SU-DHL-6 (cell line): ENCODE results near the gene UXT.

ENCODE experiments used
- H2AFZ ChIP-seq: fragments of 200-600 bp; sonication (generic); 2 replicates; pipeline ENCODE4 v1.6.1; 2014; ENCODE audit warnings: low read depth, mild to moderate bottlenecking, moderate library complexity, mixed read lengths, antibody characterized with exemption, low read length; ENCODE audit not compliant: severe bottlenecking
- H3F3A ChIP-seq: fragments of 200-600 bp; shearing (Covaris generic); 2 replicates; pipeline ENCODE4 v1.6.0; 2016; ENCODE audit warnings: antibody characterized with exemption, mild to moderate bottlenecking; ENCODE audit not compliant: insufficient read depth
- H3K27ac ChIP-seq: fragments of 200-600 bp; sonication (generic); 2 replicates; pipeline ENCODE4 v1.5.1; 2016; ENCODE audit warnings: low read depth, mild to moderate bottlenecking, low read length, moderate library complexity, mixed read lengths
- H3K27me3 ChIP-seq: fragments of 200-600 bp; sonication (generic), shearing (Covaris generic); 2 replicates; pipeline ENCODE4 v1.6.0; 2014; ENCODE audit warnings: mild to moderate bottlenecking, low read length
- H3K36me3 ChIP-seq: fragments of 200-600 bp; sonication (generic); 2 replicates; pipeline ENCODE4 v1.6.1; 2014; ENCODE audit warnings: mild to moderate bottlenecking, low read length, mixed read lengths
- H3K4me2 ChIP-seq: fragments of 300-600, 200-600 bp; shearing (Covaris generic), sonication (generic); 2 replicates; pipeline ENCODE4 v1.6.0; 2014; ENCODE audit warnings: low read length, low read depth, mild to moderate bottlenecking; ENCODE audit not compliant: poor library complexity, severe bottlenecking
- H3K4me3 ChIP-seq: fragments of 200-600 bp; sonication (generic); 2 replicates; pipeline ENCODE4 v1.5.1; 2014; ENCODE audit warnings: antibody characterized with exemption, low read length, mild to moderate bottlenecking, mixed read lengths; ENCODE audit not compliant: insufficient read depth, poor library complexity, severe bottlenecking
- H3K79me2 ChIP-seq: fragments of 200-600 bp; sonication (generic); 2 replicates; pipeline ENCODE4 v1.6.1; 2014; ENCODE audit warnings: mild to moderate bottlenecking, low read length, moderate library complexity; ENCODE audit not compliant: insufficient read depth
- H3K9ac ChIP-seq: fragments of 200-600 bp; sonication (generic); 2 replicates; pipeline ENCODE4 v1.7.0; 2014; ENCODE audit warnings: mild to moderate bottlenecking, low read length
- H3K9me2 ChIP-seq: fragments of 200-600 bp; sonication (generic); replicated peaks from 2 replicates; pipeline ENCODE4 v1.6.1; 2014; ENCODE audit warnings: low read length; ENCODE audit not compliant: insufficient read depth
- H3K9me3 ChIP-seq: fragments of 200-600 bp; sonication (generic); 2 replicates; pipeline ENCODE4 v1.6.1; 2014; ENCODE audit warnings: low read length, mixed read lengths; ENCODE audit not compliant: insufficient read depth
- H4K20me1 ChIP-seq: fragments of 200-600 bp; sonication (generic); 2 replicates; pipeline ENCODE4 v1.6.1; 2014; ENCODE audit warnings: low read depth, mild to moderate bottlenecking, antibody characterized with exemption, low read length, moderate library complexity, mixed read lengths
- EZH2phosphoT487 ChIP-seq: fragments of 200-600 bp; sonication (generic), shearing (Covaris generic); conservative IDR thresholded peaks from 2 replicates; pipeline ENCODE4 v1.6.1; 2018; ENCODE audit warnings: mild to moderate bottlenecking, antibody characterized with exemption, low read length, moderate library complexity, mixed read lengths
- TF ChIP-seq, protein P1 (sequence below): fragments of 200-600 bp; sonication (generic); IDR thresholded peaks from one replicate; pipeline ENCODE4 v1.5.1; 2017; ENCODE audit warnings: antibody characterized with exemption, mild to moderate bottlenecking, low read length, moderate library complexity; ENCODE audit not compliant: insufficient read depth, poor library complexity, severe bottlenecking

UXT gene

DNA sequence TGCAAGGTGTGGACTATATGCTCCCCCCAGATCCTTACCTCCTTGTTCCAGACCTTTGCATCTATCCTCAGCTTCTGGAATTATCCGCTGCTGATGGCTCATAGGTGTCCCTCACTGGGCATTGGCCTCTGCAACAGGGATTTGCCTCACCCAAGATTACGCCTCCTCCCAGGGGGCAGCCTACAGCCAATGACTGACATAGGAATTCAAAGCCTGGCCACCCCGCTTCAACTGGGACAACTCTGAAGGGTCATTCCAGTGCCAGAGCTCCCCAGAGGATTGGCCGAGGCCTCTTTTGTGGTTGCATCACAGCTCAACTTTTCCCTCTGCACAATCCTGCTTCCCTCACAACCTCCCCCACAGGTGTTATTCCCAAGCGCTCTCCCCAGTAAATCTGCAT, 44.4 kb downstream of the UXT start:
- Histone ChIP-seq H3K9me2 (no peaks in the 10 kb centered on the region), H3K27ac (no peak overlapping the region), H3K79me2 (no peaks in the 10 kb centered on the region), H3K27me3 (no peaks in the 10 kb centered on the region), H3K9ac (no peak overlapping the region), H3K4me3 (no peak overlapping the region), H4K20me1 (no peaks in the 10 kb centered on the region), H3F3A (no peaks in the 10 kb centered on the region), H3K4me2 (no peak overlapping the region), H3K36me3 (no peaks in the 10 kb centered on the region), H3K9me3 (no peaks in the 10 kb centered on the region), H2AFZ (no peak overlapping the region)
- TF ChIP-seq EZH2phosphoT487 = no peak
- TF ChIP-seq, protein P1, sequence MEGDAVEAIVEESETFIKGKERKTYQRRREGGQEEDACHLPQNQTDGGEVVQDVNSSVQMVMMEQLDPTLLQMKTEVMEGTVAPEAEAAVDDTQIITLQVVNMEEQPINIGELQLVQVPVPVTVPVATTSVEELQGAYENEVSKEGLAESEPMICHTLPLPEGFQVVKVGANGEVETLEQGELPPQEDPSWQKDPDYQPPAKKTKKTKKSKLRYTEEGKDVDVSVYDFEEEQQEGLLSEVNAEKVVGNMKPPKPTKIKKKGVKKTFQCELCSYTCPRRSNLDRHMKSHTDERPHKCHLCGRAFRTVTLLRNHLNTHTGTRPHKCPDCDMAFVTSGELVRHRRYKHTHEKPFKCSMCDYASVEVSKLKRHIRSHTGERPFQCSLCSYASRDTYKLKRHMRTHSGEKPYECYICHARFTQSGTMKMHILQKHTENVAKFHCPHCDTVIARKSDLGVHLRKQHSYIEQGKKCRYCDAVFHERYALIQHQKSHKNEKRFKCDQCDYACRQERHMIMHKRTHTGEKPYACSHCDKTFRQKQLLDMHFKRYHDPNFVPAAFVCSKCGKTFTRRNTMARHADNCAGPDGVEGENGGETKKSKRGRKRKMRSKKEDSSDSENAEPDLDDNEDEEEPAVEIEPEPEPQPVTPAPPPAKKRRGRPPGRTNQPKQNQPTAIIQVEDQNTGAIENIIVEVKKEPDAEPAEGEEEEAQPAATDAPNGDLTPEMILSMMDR = no peak

DNA sequence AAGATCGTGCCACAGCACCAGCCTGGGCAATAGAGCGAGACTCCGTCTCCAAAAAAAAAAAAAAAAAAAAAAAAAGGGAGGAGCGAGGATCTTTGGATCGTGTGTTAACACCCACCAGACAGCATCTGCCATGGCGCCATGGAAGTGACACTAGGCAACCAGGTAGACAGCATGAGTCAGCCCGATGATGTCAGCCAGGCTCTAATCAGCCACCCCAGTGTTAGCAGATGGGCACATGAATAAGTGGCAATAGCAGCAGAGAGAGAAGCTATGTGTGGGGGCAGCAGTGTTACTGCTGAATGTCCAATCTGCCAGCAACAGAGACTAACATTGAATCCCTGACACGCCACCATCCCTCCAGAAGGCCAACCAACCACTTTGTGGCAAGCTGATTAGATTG, 45.9 kb downstream of the UXT start:
- Histone ChIP-seq H3K27me3 (no peaks in the 10 kb centered on the region), H4K20me1 (no peaks in the 10 kb centered on the region)
- no peak for TF ChIP-seq EZH2phosphoT487
- TF ChIP-seq, protein P1 = no peak

GRCh38 chrX:47612418-47612817, 46.6 kb downstream of the UXT start:
- Histone ChIP-seq H3F3A (no peaks in the 10 kb centered on the region), H3K9ac (no peak overlapping the region), H3K36me3 (no peaks in the 10 kb centered on the region), H2AFZ (no peak overlapping the region), H3K4me3 (no peak overlapping the region), H3K27me3 (no peaks in the 10 kb centered on the region), H3K9me2 (no peaks in the 10 kb centered on the region), H3K27ac (no peak overlapping the region), H3K4me2 (no peak overlapping the region), H4K20me1 (no peaks in the 10 kb centered on the region), H3K9me3 (no peaks in the 10 kb centered on the region), H3K79me2 (no peaks in the 10 kb centered on the region)
- TF ChIP-seq, protein P1 = no peak
- no peak for TF ChIP-seq EZH2phosphoT487

More for the DNA sequence above, 45.9 kb downstream of the UXT start:
- Histone ChIP-seq H3K36me3 (no peaks in the 10 kb centered on the region), H3K79me2 (no peaks in the 10 kb centered on the region), H2AFZ (no peak overlapping the region), H3K9me2 (no peaks in the 10 kb centered on the region), H3K4me2 (no peak overlapping the region), H3K27ac (no peak overlapping the region), H3K4me3 (no peak overlapping the region), H3K9ac (no peak overlapping the region), H3F3A (no peaks in the 10 kb centered on the region), H3K9me3 (no peaks in the 10 kb centered on the region)

DNA sequence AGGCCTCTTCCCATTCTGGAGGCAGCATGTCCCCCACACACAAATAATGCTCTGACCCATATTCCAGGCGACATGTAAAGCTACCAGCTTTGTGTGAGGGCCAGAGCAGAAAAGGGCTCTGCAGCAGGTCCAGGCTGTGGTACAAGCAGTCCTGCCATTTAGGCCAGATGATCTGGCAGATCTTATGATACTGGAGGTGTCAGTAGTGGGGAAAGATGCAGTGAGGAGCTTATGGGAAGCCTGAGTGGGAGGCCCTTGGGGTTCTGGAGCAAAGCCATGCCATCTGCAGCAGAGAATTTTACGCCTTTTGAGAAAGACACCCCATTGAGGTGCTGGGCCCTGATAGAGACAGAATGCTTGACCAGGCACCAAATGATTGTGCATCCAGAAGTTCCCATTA, 47.1 kb downstream of the UXT start:
- Histone ChIP-seq H3K79me2 (no peaks in the 10 kb centered on the region), H4K20me1 (no peaks in the 10 kb centered on the region), H3K4me3 (no peak overlapping the region), H3F3A (no peaks in the 10 kb centered on the region), H3K9me3 (no peaks in the 10 kb centered on the region), H3K9ac (no peak overlapping the region), H3K27ac (no peak overlapping the region), H3K4me2 (no peak overlapping the region), H3K27me3 (no peaks in the 10 kb centered on the region), H3K36me3 (no peaks in the 10 kb centered on the region), H2AFZ (no peak overlapping the region), H3K9me2 (no peaks in the 10 kb centered on the region)
- TF ChIP-seq EZH2phosphoT487 = no peak
- TF ChIP-seq, protein P1 = no peak
